Lower lobe of right lung (tissue), 2 donors: ENCODE results near the gene ANKS3. TPM values are rescaled to one million over a fixed set of nuclear protein-coding genes. Genes with fewer than 3 reads are reported as not detected.

ENCODE experiments used
- ATAC-seq, 2 donors: fragments of 200-7000 bp; cut with Tn5 transposase; one replicate each; pipeline ENCODE4 v1.9.1; 2020 to 2022; ENCODE audit warnings: mild to moderate bottlenecking in 2 of 2, moderate library complexity in 2 of 2
- DNase-seq: peaks from one replicate; pipeline ENCODE4 v3.0.0-alpha.2; 2020
- H3K27ac ChIP-seq: fragments of 200-600 bp; one replicate; pipeline ENCODE4 v1.8.0; 2022
- H3K27me3 ChIP-seq: fragments of 200-600 bp; one replicate; pipeline ENCODE4 v1.8.0; 2022; ENCODE audit warnings: low read depth
- H3K36me3 ChIP-seq: fragments of 200-600 bp; one replicate; pipeline ENCODE4 v1.8.0; 2022; ENCODE audit warnings: mild to moderate bottlenecking
- H3K4me1 ChIP-seq: fragments of 200-600 bp; one replicate; pipeline ENCODE4 v1.8.0; 2022
- H3K4me3 ChIP-seq: fragments of 200-600 bp; one replicate; pipeline ENCODE4 v1.8.0; 2022; ENCODE audit warnings: mild to moderate bottlenecking
- H3K9me3 ChIP-seq: fragments of 200-600 bp; one replicate; pipeline ENCODE4 v1.8.0; 2022
- intact Hi-C: fragments of 100-400 bp; cut with DNase I; formaldehyde crosslinking; loops from one replicate; pipeline ENCODE4 v1.11.0; 2022
- total RNA-seq: library from RNA; stranded (reverse); fragmentation: NEBNext Ultra II Directional; extraction: Animal tissue kit (Norgen Biotek cat#: 25700); gene quantifications from one replicate; pipeline ENCODE4 v1.2.1, GENCODE V29; 2021
- TF ChIP-seq, protein P1 (sequence below): fragments of 200-600 bp; IDR thresholded peaks from one replicate; pipeline ENCODE4 v1.8.0; 2022; ENCODE audit warnings: antibody characterized with exemption, mild to moderate bottlenecking
- donor health status: DM: no; HTN: yes; CAD: no; lungs with severe emphysema.

Gene ANKS3
- total RNA-seq, 1 donor from 2014 or later: 20.6 TPM

- TF ChIP-seq, protein P1, sequence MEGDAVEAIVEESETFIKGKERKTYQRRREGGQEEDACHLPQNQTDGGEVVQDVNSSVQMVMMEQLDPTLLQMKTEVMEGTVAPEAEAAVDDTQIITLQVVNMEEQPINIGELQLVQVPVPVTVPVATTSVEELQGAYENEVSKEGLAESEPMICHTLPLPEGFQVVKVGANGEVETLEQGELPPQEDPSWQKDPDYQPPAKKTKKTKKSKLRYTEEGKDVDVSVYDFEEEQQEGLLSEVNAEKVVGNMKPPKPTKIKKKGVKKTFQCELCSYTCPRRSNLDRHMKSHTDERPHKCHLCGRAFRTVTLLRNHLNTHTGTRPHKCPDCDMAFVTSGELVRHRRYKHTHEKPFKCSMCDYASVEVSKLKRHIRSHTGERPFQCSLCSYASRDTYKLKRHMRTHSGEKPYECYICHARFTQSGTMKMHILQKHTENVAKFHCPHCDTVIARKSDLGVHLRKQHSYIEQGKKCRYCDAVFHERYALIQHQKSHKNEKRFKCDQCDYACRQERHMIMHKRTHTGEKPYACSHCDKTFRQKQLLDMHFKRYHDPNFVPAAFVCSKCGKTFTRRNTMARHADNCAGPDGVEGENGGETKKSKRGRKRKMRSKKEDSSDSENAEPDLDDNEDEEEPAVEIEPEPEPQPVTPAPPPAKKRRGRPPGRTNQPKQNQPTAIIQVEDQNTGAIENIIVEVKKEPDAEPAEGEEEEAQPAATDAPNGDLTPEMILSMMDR: no peak
- Histone ChIP-seq H3K36me3 (peaks cover 72% of the 10 kb centered on the region), H3K27ac (peak overlapping the region; percentile 60), H3K4me3 (no peak overlapping the region), H3K4me1 (peaks cover 58% of the 10 kb centered on the region), H3K9me3 (no peaks in the 10 kb centered on the region), H3K27me3 (no peaks in the 10 kb centered on the region)
- intact Hi-C loops: no loop called here
- peak; percentile 27 to 53 for ATAC-seq
- DNase-seq: peak; percentile 74
These were observed 72.4 kb downstream of the ANKS3 start for GRCh38 chr16:4661661-4662060.

- H3K27me3 ChIP-seq: no peaks in the 10 kb centered on the region
- H3K27ac ChIP-seq: peak overlapping the region; percentile 60
- H3K36me3 ChIP-seq: peaks cover 72% of the 10 kb centered on the region
- TF ChIP-seq, protein P1: no peak
- peaks cover 65% of the 10 kb centered on the region for H3K4me1 ChIP-seq
- DNase-seq (peak; percentile 89), ATAC-seq (peak; percentile 69 to 86)
- H3K9me3 ChIP-seq: no peaks in the 10 kb centered on the region
- no peak overlapping the region for H3K4me3 ChIP-seq
- intact Hi-C loops: no loop called here
These were observed 73.5 kb downstream of the ANKS3 start for GRCh38 chr16:4660454-4661007.

GRCh38 chr16:4659363-4660353 lies 74.4 kb downstream of the ANKS3 start:
- intact Hi-C loops: no loop called here
- Histone ChIP-seq H3K9me3 (no peaks in the 10 kb centered on the region), H3K36me3 (peaks cover 72% of the 10 kb centered on the region), H3K4me3 (no peak overlapping the region), H3K27ac (peak overlapping the region; percentile 60), H3K27me3 (no peaks in the 10 kb centered on the region), H3K4me1 (peaks cover 65% of the 10 kb centered on the region)
- DNase-seq (no peak), ATAC-seq (no peak)
- TF ChIP-seq, protein P1: no peak

GRCh38 chr16:4656695-4657686 lies 77.1 kb downstream of the ANKS3 start:
- DNase-seq (no peak), ATAC-seq (no peak)
- TF ChIP-seq, protein P1: no peak
- no peaks in the 10 kb centered on the region for H3K27me3 ChIP-seq
- peaks cover 57% of the 10 kb centered on the region for H3K4me1 ChIP-seq
- H3K4me3 ChIP-seq: no peak overlapping the region
- H3K36me3 ChIP-seq: peaks cover 83% of the 10 kb centered on the region
- intact Hi-C loops: no loop called here
- H3K9me3 ChIP-seq: no peaks in the 10 kb centered on the region
- peak overlapping the region; percentile 13 for H3K27ac ChIP-seq

- peaks cover 90% of the 10 kb centered on the region for H3K36me3 ChIP-seq
- H3K4me3 ChIP-seq: no peak overlapping the region
- no peaks in the 10 kb centered on the region for H3K27me3 ChIP-seq
- intact Hi-C loops: no loop called here
- peak overlapping the region; percentile 13 for H3K27ac ChIP-seq
- DNase-seq (no peak), ATAC-seq (no peak)
- peaks cover 55% of the 10 kb centered on the region for H3K4me1 ChIP-seq
- TF ChIP-seq, protein P1: no peak
- H3K9me3 ChIP-seq: no peaks in the 10 kb centered on the region
These were observed 77.8 kb downstream of the ANKS3 start for GRCh38 chr16:4656221-4656620.
